ENCODE measurements around the gene FREY1. TPM values are rescaled to one million over a fixed set of nuclear protein-coding genes. Genes with fewer than 3 reads are reported as not detected.

Gene FREY1
- total and polyA plus RNA-seq, 2 of the 8 experiments (the other 6 are each of a cell fraction or from before 2014, with no cell fraction given): 0.32 to 1.1 TPM

DNA sequence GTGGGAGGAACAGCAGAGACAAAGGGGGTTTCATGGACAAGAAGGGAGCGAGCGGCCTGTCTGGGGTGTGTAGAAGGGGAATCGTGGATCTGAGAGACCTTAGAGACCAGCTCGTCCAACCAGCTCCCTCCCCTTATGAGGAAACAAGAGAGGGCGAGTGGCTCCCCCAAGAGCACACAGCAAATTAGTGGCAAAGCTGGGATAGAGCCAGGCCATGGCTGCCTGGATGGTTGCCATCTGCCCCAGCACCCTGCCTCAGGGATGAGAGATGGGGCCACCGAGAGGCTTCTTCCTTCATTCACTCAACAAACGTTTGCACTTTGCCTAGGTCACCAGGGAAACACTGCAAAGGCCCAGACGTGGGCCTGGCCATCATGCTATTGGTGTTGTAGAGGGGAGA lies 17.5 kb downstream of the FREY1 start (continued):
- TF ChIP-seq BCL11A (IDR thresholded peaks at IDR 0.05; ENCODE audit: low read depth in 2 of 2, low read length in 2 of 2) (no peak), YY1 (IDR thresholded peaks at IDR 0.05; ENCODE audit: low read depth, low read length) (no peak), EZH2 (IDR thresholded peaks at IDR 0.05; ENCODE audit: low read depth, low read length, severe bottlenecking) (no peak)
